GM11168 (cell line): Measurements from ENCODE around the gene CFAP206.
"Not testable (repeated sequence)": the region's sequence is repeated elsewhere in the genome, so short reads cannot be mapped to it uniquely, and the experiment has no call there.

Experiments
- in situ Hi-C: fragments of 300-500 bp; cut with MboI; formaldehyde crosslinking; loops from one replicate; pipeline ENCODE4 v1.12.0; 2022; ENCODE audit warnings: low sequenced_read_pairs; ENCODE audit not compliant: unreplicated experiment

CFAP206 gene

GRCh38 chr6:87419266-87419665 is 11.5 kb downstream of the CFAP206 start:
- in situ Hi-C loops: no loop called here

GRCh38 chr6:87420360-87420759 is 12.6 kb downstream of the CFAP206 start:
- in situ Hi-C loops: no loop called here

GRCh38 chr6:87421576-87421975 is 13.8 kb downstream of the CFAP206 start:
- in situ Hi-C loops: no loop called here

GRCh38 chr6:87426789-87427188 is 19.0 kb downstream of the CFAP206 start:
- in situ Hi-C loops: no loop called here

GRCh38 chr6:87430499-87430898 is 22.7 kb downstream of the CFAP206 start:
- in situ Hi-C loops: no loop called here

GRCh38 chr6:87431263-87431662 is 23.5 kb downstream of the CFAP206 start:
- in situ Hi-C loops: no loop called here

- in situ Hi-C loops: no loop called here
These were observed 28.7 kb downstream of the CFAP206 start for GRCh38 chr6:87436435-87436834.

- in situ Hi-C loops: no loop called here
These were observed 33.9 kb downstream of the CFAP206 start for GRCh38 chr6:87441711-87442110.

- in situ Hi-C loops: no loop called here
These were observed 36.6 kb downstream of the CFAP206 start for GRCh38 chr6:87444362-87444761.

- in situ Hi-C loops: no loop called here
These were observed 57.3 kb downstream of the CFAP206 start for GRCh38 chr6:87465051-87465450.

GRCh38 chr6:87472525-87473418 is 65.0 kb downstream of the CFAP206 start, which contains the start of gene SLC35A1:
SLC35A1 (plus strand) TSS chr6:87472974; CDS start chr6:87473004, 30 bp downstream.
- in situ Hi-C loops: no loop called here

- in situ Hi-C loops: no loop called here
These were observed 65.7 kb downstream of the CFAP206 start for GRCh38 chr6:87473419-87473903.

GRCh38 chr6:87481931-87482330 is 74.2 kb downstream of the CFAP206 start:
- in situ Hi-C loops: no loop called here

GRCh38 chr6:87482366-87482765 is 74.6 kb downstream of the CFAP206 start:
- in situ Hi-C loops: no loop called here

GRCh38 chr6:87483929-87484328 is 76.2 kb downstream of the CFAP206 start:
- in situ Hi-C loops: no loop called here

GRCh38 chr6:87484491-87484890 is 76.7 kb downstream of the CFAP206 start:
- in situ Hi-C loops: no loop called here

GRCh38 chr6:87487555-87487954 is 79.8 kb downstream of the CFAP206 start:
- in situ Hi-C loops: no loop called here

- in situ Hi-C loops: not testable (repeated sequence)
These were observed 81.6 kb downstream of the CFAP206 start for GRCh38 chr6:87489326-87489725.

GRCh38 chr6:87494761-87495422 is 87.1 kb downstream of the CFAP206 start:
- in situ Hi-C loops: no loop called here

- in situ Hi-C loops: no loop called here
These were observed 90.3 kb downstream of the CFAP206 start for GRCh38 chr6:87498048-87498447.
